ENCODE results near the gene FBLIM1. TPM values are rescaled to one million over a fixed set of nuclear protein-coding genes. Genes with fewer than 3 reads are reported as not detected.

The FBLIM1 gene
- total RNA-seq, 1 experiment from 2014 or later = 64.7 TPM

DNA sequence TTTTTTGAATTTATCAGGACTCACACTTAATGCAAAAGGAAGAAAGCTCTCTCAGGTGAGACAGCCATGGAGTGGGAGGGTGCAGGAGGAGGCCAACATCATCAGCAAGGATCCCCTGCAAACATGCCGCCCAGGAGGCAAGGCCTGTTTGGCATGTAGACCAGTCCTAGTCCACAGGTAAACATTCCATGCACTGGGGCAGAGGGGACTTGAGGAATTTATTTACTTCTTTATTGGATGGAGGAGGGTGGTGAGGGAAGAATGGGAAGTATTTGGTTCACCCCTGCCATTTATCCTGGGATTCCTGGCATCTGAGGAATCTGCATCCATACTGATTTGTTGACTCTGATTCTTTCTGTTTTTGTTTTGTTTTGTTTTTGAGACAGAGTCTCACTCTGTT is 50.4 kb downstream of the FBLIM1 start:
- Histone ChIP-seq H3K9me3 (ENCODE audit: control insufficient read depth, low read depth, low read length) (no peaks in the 10 kb centered on the region), H3K56ac (ENCODE audit: insufficient read length, low read depth, low read length) (no peak overlapping the region), H3K27ac (ENCODE audit: insufficient read length, low read depth, low read length) (no peak overlapping the region), H3K23ac (ENCODE audit: insufficient read length, low read depth, low read length) (no peak overlapping the region), H2AK5ac (ENCODE audit: insufficient read length, low read length) (no peak overlapping the region), H3K79me2 (ENCODE audit: insufficient read depth, low read length) (no peaks in the 10 kb centered on the region), H3K9ac (ENCODE audit: extremely low read depth, insufficient read length, low read length) (no peak overlapping the region), H3K4ac (ENCODE audit: low read depth, low read length) (no peak overlapping the region), H3K79me1 (ENCODE audit: insufficient read depth, low read depth, low read length, poor library complexity, severe bottlenecking) (no peaks in the 10 kb centered on the region), H4K20me1 (ENCODE audit: control insufficient read depth, insufficient read depth, insufficient read length) (no peaks in the 10 kb centered on the region), H3T11ph (ENCODE audit: low read length) (no peak overlapping the region), H4K91ac (ENCODE audit: insufficient read length, low read depth, low read length) (no peak overlapping the region), H2BK12ac (ENCODE audit: insufficient read length, low read depth, low read length) (no peak overlapping the region), H4K5ac (ENCODE audit: insufficient read length, low read depth, low read length) (no peak overlapping the region), H3K4me2 (ENCODE audit: insufficient read depth, insufficient read length, low read length) (no peak overlapping the region), H3K4me1 (ENCODE audit: insufficient read depth, low read length) (no peaks in the 10 kb centered on the region; the same call in 1 of the 2 replicates), H3K18ac (ENCODE audit: insufficient read length, low read depth, low read length) (no peak overlapping the region), H2BK15ac (ENCODE audit: low read depth, low read length) (no peak overlapping the region), H3K14ac (ENCODE audit: insufficient read depth, low read length) (no peak overlapping the region), H3K27me3 (ENCODE audit: insufficient read depth, low read length) (no peaks in the 10 kb centered on the region), H2BK5ac (ENCODE audit: insufficient read length, low read length) (no peak overlapping the region), H2BK120ac (ENCODE audit: low read depth, low read length, poor library complexity, severe bottlenecking) (no peak overlapping the region), H4K8ac (replicated peaks; ENCODE audit: insufficient read length, low read depth, low read length) (no peak overlapping the region), H2BK20ac (ENCODE audit: low read depth, low read length, poor library complexity, severe bottlenecking) (no peak overlapping the region), H3K23me2 (ENCODE audit: insufficient read length, low read depth, low read length, poor library complexity, severe bottlenecking) (no peaks in the 10 kb centered on the region), H2AFZ (ENCODE audit: low read length) (no peak overlapping the region)
- H3K27ac Mint-ChIP-seq = peak overlapping the region in 2 of 3 experiments; percentile 33 to 94; a peak in 4 of 7 replicates
- TF ChIP-seq, protein P1, sequence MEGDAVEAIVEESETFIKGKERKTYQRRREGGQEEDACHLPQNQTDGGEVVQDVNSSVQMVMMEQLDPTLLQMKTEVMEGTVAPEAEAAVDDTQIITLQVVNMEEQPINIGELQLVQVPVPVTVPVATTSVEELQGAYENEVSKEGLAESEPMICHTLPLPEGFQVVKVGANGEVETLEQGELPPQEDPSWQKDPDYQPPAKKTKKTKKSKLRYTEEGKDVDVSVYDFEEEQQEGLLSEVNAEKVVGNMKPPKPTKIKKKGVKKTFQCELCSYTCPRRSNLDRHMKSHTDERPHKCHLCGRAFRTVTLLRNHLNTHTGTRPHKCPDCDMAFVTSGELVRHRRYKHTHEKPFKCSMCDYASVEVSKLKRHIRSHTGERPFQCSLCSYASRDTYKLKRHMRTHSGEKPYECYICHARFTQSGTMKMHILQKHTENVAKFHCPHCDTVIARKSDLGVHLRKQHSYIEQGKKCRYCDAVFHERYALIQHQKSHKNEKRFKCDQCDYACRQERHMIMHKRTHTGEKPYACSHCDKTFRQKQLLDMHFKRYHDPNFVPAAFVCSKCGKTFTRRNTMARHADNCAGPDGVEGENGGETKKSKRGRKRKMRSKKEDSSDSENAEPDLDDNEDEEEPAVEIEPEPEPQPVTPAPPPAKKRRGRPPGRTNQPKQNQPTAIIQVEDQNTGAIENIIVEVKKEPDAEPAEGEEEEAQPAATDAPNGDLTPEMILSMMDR (conservative IDR thresholded peaks at IDR 0.05) = no peak
- peaks cover 2% of the 10 kb centered on the region; the same call in 1 of the 2 replicates for H3K27me3 Mint-ChIP-seq (ENCODE audit: low read depth)
- DNase-seq = no peak
- H3K9me3 Mint-ChIP-seq = no peaks in the 10 kb centered on the region
- no CpG with 5 or more reads among the region's 1 CpG for WGBS (ENCODE audit: extremely low coverage, insufficient read length, low lambda C conversion rate)
- peaks cover 6 to 7% of the 10 kb centered on the region in 2 experiments for H3K4me1 Mint-ChIP-seq
- H3K36me3 Mint-ChIP-seq (ENCODE audit: insufficient read depth in 1 of 3, low read depth in 3 of 3) = no peaks in the 10 kb centered on the region
- no peak overlapping the region for H3K4me3 Mint-ChIP-seq
